GM18511 (cell line): ENCODE results near the gene FANCG.

ENCODE experiments used
- ATAC-seq: cut with Tn5 transposase; IDR thresholded peaks from one replicate; pipeline ENCODE4 v1.9.1; 2021; ENCODE audit warnings: mild to moderate bottlenecking, moderate library complexity; ENCODE audit not compliant: unreplicated experiment

The FANCG gene

DNA sequence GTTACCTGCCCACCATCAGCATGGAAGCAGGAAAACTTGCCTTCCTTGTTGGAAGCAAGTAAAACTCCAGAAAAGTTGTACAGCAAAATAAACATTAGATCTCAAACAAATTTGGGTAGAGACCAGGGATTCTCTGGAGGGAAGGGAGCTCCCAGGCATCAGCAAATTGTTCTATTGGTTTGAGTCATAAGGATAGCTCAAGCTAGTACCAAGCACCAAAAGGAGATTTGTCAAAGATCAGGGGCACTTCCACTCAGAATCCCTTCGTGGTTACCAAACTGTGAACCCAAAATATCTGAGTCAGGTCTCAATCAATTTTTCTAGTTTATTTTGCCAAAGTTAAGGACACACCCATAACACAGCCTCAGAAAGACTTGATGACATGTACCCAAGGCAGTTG is 52.4 kb downstream of the FANCG start:
- ATAC-seq: no peak

DNA sequence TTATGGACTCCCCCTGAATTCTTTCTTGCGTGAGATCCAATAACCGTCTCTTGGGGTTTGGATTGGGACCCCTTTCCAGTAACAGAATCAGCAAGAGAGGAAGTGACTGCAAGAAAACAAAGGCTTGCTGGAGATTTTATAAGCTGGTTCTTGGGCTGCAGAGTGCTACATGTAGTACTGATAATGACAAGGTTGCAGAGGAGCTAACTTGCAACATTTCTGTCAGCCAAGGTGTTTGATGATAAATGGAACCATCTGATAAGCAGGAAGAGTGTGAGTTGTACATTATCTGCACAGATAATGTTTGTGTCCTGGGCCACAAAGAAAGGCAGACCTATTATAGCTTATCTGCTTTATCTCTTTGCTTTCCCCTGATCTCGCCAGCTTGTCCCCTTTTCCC is 53.1 kb downstream of the FANCG start:
- ATAC-seq: no peak
